ENCODE measurements around the gene AGFG1. TPM values are rescaled to one million over a fixed set of nuclear protein-coding genes. Genes with fewer than 3 reads are reported as not detected.

AGFG1 gene
- total RNA-seq, 2 donors from 2014 or later: 85.9 to 89.4 TPM

GRCh38 chr2:227466887-227467600 is 4.9 kb upstream of the AGFG1 start:
- TF ChIP-seq, protein P1, sequence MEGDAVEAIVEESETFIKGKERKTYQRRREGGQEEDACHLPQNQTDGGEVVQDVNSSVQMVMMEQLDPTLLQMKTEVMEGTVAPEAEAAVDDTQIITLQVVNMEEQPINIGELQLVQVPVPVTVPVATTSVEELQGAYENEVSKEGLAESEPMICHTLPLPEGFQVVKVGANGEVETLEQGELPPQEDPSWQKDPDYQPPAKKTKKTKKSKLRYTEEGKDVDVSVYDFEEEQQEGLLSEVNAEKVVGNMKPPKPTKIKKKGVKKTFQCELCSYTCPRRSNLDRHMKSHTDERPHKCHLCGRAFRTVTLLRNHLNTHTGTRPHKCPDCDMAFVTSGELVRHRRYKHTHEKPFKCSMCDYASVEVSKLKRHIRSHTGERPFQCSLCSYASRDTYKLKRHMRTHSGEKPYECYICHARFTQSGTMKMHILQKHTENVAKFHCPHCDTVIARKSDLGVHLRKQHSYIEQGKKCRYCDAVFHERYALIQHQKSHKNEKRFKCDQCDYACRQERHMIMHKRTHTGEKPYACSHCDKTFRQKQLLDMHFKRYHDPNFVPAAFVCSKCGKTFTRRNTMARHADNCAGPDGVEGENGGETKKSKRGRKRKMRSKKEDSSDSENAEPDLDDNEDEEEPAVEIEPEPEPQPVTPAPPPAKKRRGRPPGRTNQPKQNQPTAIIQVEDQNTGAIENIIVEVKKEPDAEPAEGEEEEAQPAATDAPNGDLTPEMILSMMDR (IDR thresholded peaks at IDR 0.05): no peak
- no peaks in the 10 kb centered on the region for H3K36me3 ChIP-seq
- H3K4me3 ChIP-seq: no peak overlapping the region
- peaks cover 9 to 18% of the 10 kb centered on the region in 2 donors for H3K4me1 ChIP-seq (ENCODE audit: control insufficient read depth in 1 of 2, low read depth in 2 of 2)
- H3K27ac ChIP-seq: peak overlapping the region; percentile 60 to 76
- DNase-seq (ENCODE audit: low spot score): no peak
- H3K9me3 ChIP-seq: no peaks in the 10 kb centered on the region
- H3K27me3 ChIP-seq (replicated peaks; ENCODE audit: insufficient read depth): no peaks in the 10 kb centered on the region
- ATAC-seq (ENCODE audit: insufficient number of reproducible peaks, low FRiP score, low read depth): no peak

DNA sequence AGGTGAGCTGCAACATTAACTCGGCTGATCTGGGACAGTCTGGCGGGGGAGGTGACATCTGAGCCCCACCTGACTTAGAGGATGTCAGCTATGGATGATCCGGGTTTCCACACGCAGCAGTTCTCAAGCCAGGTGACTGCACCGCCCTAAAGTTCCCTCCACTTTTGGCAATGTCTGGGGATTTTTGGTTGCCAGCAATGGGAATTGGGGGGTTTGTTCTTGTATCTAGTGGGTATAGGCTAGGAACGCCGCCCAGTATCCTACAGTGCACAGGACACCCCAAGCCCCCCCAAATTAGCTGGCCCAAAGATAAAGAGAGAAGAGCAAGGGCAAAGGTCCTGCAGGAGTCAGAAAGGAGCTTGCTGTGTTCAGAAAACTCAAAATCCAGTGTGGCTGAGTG is 544 bp upstream of the AGFG1 start:
- H3K27ac ChIP-seq: no peak overlapping the region
- TF ChIP-seq, protein P1 (IDR thresholded peaks at IDR 0.05): no peak
- no peaks in the 10 kb centered on the region for H3K36me3 ChIP-seq
- DNase-seq (ENCODE audit: low spot score): no peak
- H3K27me3 ChIP-seq (replicated peaks; ENCODE audit: insufficient read depth): no peaks in the 10 kb centered on the region
- peaks cover 32 to 38% of the 10 kb centered on the region in 2 donors for H3K4me1 ChIP-seq (ENCODE audit: control insufficient read depth in 1 of 2, low read depth in 2 of 2)
- H3K9me3 ChIP-seq: no peaks in the 10 kb centered on the region
- ATAC-seq (ENCODE audit: insufficient number of reproducible peaks, low FRiP score, low read depth): no peak
- peak overlapping the region; percentile 99 for H3K4me3 ChIP-seq

GRCh38 chr2:227472265-227473121 is 537 bp downstream of the AGFG1 start:
- no peak for DNase-seq (ENCODE audit: low spot score)
- peaks cover 27 to 34% of the 10 kb centered on the region in 2 donors for H3K4me1 ChIP-seq (ENCODE audit: control insufficient read depth in 1 of 2, low read depth in 2 of 2)

DNA sequence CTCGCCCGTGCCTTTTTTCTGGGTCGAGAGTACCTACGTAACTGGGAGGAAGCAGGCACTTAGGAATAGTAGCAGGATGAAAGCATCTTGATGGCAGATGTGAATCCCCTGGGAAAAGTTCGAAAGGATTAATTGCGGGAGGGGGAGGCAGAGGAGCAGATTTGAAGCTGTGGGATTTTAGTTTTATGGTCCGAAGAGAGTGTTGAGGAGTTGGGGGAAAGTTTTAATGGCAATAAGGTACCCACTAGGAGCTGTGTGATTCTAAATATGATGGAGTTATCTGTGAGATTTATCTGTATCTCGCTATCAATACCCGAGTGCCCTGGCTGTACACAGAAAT is 1.1 kb downstream of the AGFG1 start:
- Histone ChIP-seq H3K27ac (no peak overlapping the region), H3K4me3 (peak overlapping the region; percentile 99), H3K9me3 (no peaks in the 10 kb centered on the region), H3K27me3 (replicated peaks; ENCODE audit: insufficient read depth) (no peaks in the 10 kb centered on the region), H3K36me3 (no peaks in the 10 kb centered on the region), H3K4me1 (ENCODE audit: control insufficient read depth in 1 of 2, low read depth in 2 of 2) (peaks cover 31 to 34% of the 10 kb centered on the region in 2 donors)
- no peak for DNase-seq (ENCODE audit: low spot score)
- no peak for ATAC-seq (ENCODE audit: insufficient number of reproducible peaks, low FRiP score, low read depth)
- TF ChIP-seq, protein P1 (IDR thresholded peaks at IDR 0.05): no peak

More at GRCh38 chr2:227472265-227473121, 537 bp downstream of the AGFG1 start:
- Histone ChIP-seq H3K36me3 (no peaks in the 10 kb centered on the region), H3K4me3 (peak overlapping the region; percentile 99), H3K9me3 (no peaks in the 10 kb centered on the region), H3K27me3 (replicated peaks; ENCODE audit: insufficient read depth) (no peaks in the 10 kb centered on the region), H3K27ac (peak overlapping the region; percentile 89 to 91)
- ATAC-seq (ENCODE audit: insufficient number of reproducible peaks, low FRiP score, low read depth): peak; percentile 49
- TF ChIP-seq, protein P1 (IDR thresholded peaks at IDR 0.05): no peak

DNA sequence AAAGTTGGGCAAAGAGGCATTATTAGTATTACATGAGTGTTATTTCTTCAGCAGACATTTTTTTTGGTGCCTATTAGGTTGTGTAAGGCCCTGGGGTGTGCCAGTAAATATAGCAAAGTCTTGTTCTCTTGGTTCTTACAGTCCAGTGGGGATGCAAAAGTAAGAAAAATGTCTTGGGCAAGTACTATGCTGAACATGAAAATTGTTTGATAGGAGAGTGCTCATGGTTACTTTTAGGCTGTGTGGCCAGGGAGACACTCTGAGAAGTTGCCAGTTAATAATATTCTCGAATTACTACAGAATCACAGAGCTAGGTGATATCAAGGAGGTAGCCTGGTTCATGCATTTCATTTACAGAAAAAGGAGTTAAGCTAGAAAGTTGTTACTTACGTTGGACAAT is 1.9 kb downstream of the AGFG1 start:
- no peaks in the 10 kb centered on the region for H3K36me3 ChIP-seq
- TF ChIP-seq, protein P1 (IDR thresholded peaks at IDR 0.05): no peak
- no peak overlapping the region for H3K27ac ChIP-seq
- DNase-seq (ENCODE audit: low spot score) (no peak), ATAC-seq (ENCODE audit: insufficient number of reproducible peaks, low FRiP score, low read depth) (no peak)
- peaks cover 31 to 40% of the 10 kb centered on the region in 2 donors for H3K4me1 ChIP-seq (ENCODE audit: control insufficient read depth in 1 of 2, low read depth in 2 of 2)
- no peaks in the 10 kb centered on the region for H3K9me3 ChIP-seq
- peak overlapping the region; percentile 99 for H3K4me3 ChIP-seq
- H3K27me3 ChIP-seq (replicated peaks; ENCODE audit: insufficient read depth): no peaks in the 10 kb centered on the region
